GM21576 (cell line): ENCODE results near the gene MBNL1.
A peak's percentile ranks its signal among the peaks of the same experiment; 100 is the strongest.

ENCODE experiments used
- ATAC-seq: cut with Tn5 transposase; IDR thresholded peaks from one replicate; pipeline ENCODE4 v1.9.1; 2021; ENCODE audit warnings: mild to moderate bottlenecking, moderate library complexity; ENCODE audit not compliant: unreplicated experiment

MBNL1 gene

GRCh38 chr3:152373379-152373778 is 104.7 kb downstream of the MBNL1 start:
- no peak for ATAC-seq

DNA sequence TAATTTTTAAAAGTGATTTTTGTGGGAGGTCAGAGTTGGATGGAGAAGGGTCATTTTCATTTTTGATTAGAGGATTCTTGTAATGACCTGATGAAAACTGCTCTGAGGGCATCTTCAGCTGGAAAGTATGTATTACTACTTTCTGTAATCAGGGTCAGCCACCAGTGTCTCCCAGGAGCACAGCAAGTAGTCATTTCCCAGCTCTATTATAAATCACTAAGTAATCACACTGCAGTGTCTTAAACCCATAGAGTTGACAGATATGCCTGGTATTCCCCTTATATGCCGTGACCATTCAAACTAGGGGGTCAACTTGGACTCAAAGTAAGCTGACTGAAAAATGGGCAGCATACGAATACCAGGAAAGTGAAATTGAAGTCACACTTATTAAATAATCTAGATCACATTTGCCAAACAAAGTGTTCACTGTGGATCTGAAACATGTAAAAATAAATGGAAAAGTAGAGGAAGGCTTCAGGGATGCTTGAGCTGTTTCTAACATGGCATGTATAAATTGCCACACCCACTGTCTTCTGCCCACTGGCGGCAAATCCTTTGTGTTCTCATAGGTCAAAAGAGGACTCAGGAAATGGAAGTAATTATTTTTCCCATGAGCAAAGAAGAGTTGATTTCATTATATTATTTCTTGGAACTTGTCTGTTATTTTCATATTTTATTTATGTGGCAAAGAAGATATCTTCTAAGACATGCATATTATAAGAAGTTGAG is 105.7 kb downstream of the MBNL1 start:
- no peak for ATAC-seq

DNA sequence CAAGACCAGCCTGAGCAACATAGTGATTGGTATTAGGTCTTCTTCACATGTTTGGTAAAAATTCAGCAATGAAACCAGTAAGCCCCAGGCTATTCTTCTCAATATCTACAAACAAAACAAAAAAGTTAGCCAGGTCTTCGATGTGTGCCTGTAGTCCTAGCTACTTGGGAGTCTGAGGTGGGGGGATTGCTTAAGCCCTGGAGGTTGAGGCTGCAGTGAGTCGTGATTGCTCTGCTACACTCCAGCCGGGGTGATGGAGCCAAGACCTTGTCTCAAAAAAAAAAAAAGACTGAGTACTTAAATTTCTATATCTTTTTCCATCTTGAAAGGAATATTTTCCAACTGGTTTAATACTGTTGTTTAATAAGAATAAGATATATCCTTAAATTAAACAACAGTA is 106.8 kb downstream of the MBNL1 start:
- no peak for ATAC-seq

- peak; percentile 77 for ATAC-seq
Observed at GRCh38 chr3:152376351-152377183, 107.8 kb downstream of the MBNL1 start.

DNA sequence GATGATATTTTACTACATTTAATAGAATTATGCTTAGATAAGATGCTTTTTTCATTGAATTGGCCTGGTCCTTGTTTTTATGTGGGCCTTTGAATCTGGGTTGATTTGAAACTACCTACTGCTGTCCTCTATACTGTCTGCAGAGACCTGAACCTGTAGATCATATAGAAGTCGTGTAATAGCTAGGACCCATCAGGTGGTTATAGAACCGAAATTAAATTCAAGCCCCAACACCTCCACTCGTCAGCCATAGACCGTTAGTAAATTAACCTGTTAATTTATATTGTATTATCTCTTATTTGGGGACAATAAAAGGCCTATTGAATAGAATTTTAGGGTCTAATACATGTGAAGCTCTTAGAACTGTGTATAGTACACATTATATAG is 108.4 kb downstream of the MBNL1 start:
- ATAC-seq: peak; percentile 5

DNA sequence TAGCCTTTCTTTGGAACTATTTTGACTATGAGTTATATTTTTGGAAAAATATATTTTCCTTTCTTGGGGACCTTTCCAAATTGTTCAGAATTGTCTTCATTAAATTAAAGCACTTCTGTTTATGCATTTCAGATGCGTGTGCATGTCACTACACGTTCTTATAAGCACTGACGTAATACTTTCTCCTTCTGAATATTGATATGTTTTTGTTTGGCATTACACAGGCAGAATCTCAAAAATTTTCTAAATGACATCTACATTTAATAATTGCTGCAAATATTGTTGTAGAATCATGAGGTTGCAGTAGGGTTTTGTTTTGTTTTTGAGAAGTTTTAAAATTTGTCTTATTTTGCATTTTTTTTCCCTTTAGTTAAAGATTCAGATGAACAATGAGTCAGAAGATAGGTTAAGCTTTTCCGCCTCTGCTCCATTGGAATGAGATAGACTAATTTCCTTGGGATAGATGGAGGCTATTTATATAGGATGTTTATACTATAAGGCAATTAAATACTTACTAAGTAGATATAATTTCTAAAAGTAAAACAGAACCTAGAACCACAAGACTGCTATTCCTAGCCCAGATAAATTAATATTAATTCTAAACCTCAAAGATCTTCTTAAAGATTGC is 110.8 kb downstream of the MBNL1 start:
- ATAC-seq: no peak

DNA sequence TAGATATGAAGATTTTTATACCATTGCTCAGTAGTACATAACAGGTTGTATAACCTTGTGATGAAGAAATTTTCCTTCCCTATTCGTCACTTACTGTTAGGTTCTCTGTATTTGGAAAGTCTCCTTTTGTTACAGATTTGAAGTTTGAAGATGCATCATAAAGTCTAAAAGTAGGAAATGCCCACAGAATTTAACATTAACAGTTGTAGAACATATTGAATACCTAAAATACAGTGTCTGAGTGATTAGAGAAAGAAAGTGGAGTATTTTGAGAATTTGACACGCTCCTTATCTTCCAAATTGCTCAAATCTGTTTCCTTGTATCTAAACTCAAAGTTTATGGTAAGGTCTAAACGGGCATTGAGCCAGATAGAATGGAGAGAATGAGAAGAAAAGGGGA is 111.3 kb downstream of the MBNL1 start:
- no peak for ATAC-seq

DNA sequence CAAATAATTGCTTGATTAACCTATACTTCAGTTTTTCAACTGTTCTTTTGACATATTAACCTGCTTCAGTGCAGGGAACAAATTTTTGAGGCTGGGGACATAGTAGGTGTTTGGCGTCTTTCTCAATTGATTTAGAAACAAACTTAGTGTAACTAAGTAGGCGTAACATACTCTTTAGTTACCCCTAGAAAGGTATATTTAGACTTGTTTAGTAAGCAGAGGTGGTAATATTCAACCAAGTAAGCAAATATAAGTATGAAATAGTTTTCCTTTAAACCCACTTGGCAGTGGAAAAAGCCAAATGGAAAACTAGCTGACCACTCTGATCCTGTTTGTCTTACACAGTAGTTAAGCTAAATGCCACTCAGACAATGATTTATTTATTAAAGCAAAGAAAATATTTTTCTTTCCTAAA is 113.2 kb downstream of the MBNL1 start:
- peak; percentile 38 for ATAC-seq

DNA sequence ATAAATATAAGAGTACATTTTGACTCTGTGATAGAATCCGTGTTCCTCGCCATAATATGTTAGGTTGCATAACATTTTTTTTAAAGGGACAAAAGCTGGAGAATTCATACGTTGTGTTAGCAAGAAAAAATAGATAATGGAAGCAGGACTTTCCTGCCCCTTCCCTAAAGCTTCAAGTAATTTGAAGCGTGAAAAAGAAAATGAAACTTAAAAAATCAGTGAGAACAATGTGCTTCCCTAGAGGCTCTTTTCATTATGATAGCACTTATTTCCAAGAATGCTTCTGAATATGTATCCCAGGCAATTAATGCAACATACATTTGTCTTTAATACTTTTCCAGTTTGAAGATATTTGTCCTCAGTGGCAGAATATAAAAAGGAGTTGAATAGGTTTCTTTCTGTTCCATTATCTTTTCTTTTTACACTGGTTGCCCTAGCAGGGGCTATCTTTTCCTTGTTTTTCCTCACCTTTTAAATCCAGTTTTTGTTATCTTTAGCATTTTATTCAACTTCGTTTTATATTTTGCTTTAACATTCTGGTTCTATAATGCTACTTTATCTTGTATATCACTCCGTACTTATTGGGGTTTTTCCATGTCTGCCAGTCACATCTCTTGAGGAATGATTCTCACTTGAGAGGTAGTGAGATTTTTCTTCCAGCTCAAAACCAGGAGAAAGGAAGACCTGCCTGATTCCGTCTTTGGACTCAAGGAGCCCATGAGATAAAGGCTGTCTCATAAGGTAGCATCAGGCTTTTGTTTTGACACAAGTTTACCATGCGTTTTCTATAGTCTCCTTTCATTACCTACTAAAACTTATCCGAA is 113.8 kb downstream of the MBNL1 start:
- ATAC-seq: peak; percentile 42

DNA sequence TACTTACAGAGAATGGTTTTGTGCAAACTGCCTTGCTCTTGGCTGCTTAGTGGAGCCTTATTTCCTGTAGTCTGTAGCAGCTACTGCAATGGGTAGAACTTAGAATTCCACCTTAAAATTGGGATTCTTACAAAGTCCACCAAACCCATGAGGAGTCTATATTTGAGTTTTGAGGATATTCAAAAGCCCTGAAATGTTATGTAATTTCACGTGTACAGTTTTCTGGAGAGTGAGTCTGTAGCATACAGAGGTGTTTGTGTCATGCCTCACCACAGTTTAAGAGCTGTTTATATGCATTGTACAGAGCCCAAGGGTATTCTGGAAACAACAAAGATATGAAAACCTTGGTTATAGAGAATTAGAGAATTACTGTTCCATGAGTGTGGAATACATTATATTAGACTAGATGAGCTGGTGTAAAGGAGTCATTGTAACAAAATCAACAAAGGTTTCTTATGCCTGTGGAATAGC is 114.4 kb downstream of the MBNL1 start:
- ATAC-seq: no peak

DNA sequence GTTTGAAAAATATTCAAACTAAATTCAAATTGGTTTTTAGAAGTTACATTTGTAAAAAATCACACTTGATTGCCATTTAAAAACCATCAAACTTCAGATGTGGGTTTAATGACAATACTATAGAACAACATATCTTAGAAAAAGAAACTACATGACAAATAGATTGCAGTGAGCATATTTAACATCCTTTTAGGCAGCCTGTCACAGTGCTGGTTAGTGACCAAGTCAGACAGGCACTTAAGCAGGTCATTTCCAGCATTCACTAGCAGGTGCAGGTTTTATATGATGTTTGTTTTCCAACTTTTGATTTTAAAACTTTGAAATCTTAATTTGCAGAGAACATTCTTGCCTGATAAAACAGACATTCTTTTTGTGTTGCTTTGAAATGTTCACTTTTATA is 115.7 kb downstream of the MBNL1 start:
- ATAC-seq: no peak

GRCh38 chr3:152385761-152386160 is 117.0 kb downstream of the MBNL1 start:
- ATAC-seq: no peak

DNA sequence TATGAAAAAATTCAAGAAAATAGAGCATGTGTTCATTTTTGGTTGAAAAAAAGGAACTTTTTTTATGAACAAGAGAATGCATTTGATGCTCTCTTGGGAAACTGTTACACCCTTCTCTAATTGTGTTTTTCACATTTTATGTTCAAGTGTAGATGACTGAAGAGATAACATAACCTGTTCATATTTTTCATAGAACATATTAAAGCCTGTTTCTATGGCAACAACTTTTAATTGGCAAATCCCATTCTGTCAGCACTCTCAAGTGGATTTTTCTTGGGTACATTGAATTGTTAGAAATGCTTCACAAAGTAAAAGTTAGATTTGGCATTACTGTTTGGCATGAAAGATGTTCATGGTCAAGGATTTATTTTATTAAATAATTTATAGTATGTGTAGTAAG is 117.5 kb downstream of the MBNL1 start:
- ATAC-seq: no peak

DNA sequence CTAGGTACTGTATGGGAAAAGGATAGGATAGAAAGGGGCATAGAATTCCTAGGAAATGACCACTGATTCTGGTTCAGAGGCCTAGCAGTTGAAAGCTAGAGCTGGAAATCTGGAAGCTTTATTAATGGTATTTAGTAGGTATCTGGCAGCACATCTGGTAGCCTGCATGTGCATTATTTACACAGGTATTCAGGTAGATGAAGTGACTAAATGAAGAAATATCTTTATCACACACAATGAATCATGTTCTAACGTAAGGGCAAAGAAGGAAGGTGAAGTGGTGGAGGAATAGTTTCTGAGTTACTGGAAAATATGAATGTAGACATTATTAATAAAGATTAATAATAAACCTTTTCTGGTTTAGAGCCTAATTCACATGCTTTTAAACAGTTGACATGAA is 119.9 kb downstream of the MBNL1 start:
- ATAC-seq: no peak

DNA sequence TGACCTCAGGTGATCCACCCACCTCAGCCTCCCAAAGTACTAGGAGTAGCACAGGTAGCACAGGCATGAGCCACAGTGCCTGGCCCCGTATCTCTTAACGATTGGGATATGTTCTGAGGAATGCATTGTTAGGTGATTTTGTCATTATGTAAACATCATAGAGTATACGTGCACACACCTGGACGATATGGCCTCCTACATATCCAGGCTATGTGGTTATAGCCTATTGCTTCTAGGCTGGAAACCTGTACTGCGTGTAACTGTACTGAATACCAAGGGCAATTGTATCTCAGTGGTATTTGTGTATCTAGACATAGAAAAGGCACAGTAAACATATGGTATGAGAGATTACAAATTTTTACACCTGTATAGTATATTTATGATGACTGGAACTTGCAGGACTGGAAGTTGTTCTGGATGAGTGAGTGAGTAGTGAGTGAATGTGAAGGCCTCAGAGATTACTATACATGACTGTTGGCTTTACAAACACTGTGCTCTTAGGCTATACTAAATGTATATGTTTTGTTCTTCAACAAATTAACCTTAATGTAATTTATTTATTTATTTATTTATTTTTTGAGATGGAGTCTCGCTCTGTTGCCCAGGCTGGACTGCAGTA is 120.7 kb downstream of the MBNL1 start:
- no peak for ATAC-seq

- ATAC-seq: no peak
Observed at GRCh38 chr3:152390647-152391046, 121.9 kb downstream of the MBNL1 start.

- no peak for ATAC-seq
Observed at GRCh38 chr3:152391671-152392070, 122.9 kb downstream of the MBNL1 start.

- no peak for ATAC-seq
Observed at GRCh38 chr3:152392272-152392880, 123.6 kb downstream of the MBNL1 start.

DNA sequence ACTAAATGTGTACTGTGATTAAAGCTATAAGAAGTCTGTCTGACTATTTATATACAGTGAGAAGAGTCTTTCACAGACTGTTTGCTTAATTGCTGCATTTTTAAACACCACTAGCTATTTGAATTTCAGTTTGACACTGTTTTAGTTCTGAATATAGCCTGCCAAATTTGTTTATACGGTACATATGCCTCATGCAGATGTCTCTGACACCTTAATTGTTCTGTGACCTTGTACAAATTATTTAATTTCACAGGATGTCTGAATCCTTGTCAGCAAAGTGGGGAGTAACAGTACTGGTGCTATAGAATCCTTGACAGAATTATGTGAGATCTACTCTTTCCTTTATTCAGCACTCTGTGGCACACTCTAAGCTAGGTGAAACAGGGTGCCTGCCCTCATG is 125.5 kb downstream of the MBNL1 start:
- no peak for ATAC-seq

DNA sequence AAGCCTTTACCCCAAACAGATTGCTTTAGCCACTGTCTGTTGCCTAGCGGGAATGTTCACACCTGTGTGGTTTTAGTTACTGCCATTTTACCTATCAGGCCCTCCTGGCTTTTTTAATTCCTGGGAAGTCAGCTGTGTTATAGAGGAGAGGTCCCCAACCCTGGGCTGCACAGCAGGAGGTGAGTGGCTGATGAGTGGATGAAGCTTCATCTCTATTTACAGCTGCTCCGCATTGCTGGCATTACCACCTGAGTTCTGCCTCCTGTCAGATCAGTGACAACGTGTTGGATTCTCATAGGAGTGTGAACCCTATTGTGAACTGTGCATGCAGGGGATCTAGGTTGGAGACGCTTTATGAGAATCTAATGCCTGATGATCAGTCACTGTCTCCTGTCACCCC is 127.0 kb downstream of the MBNL1 start:
- no peak for ATAC-seq
